ENCODE results near the gene EYA3.

The EYA3 gene, protein sequence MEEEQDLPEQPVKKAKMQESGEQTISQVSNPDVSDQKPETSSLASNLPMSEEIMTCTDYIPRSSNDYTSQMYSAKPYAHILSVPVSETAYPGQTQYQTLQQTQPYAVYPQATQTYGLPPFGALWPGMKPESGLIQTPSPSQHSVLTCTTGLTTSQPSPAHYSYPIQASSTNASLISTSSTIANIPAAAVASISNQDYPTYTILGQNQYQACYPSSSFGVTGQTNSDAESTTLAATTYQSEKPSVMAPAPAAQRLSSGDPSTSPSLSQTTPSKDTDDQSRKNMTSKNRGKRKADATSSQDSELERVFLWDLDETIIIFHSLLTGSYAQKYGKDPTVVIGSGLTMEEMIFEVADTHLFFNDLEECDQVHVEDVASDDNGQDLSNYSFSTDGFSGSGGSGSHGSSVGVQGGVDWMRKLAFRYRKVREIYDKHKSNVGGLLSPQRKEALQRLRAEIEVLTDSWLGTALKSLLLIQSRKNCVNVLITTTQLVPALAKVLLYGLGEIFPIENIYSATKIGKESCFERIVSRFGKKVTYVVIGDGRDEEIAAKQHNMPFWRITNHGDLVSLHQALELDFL

GRCh38 chr1:28088168-28088961, at the start of gene EYA3:
TSS of gene EYA3 (minus strand) at chr1:28088610. CDS start at chr1:28058026, 30,584 bp downstream.
- peak; percentile 96 for DNase-seq (ENCODE audit: low read depth)

- no peak for DNase-seq (ENCODE audit: low read depth)
These were observed 48.7 kb upstream of the EYA3 start for GRCh38 chr1:28136922-28137613.

DNA sequence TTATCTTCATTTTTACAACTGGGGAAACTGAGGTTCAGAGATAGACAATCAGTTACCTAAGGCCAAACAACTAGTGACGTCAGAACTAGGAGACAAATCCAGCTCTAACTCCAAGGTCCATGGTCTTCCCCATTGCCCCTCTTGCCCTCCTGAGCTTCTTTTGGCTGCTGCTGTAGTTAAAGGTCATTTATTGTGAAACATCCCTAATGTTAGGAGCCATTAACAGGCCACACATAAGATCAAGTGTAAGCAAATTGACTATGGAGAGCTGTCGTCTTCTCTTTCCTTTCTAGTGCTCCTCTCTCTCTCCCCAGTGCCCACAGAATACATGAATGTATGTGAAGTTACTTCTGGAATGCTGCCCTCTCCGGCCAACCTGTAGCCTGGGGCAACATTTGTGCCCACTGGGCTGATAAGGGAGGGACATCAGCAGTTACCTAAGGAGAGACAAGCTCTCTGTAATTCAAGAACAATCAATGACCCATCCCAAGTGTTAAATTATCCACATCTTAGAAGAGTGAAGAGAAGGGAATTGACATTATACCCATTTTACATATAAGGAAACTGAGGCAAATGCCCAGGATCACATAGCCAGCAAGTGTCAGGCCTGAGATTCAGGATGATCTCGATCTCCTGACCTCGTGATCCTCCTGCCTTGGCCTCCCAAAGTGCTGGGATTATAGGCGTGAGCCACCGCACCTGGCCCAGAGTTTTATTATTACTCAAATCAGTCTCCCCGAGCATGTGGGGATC, 47.9 kb upstream of the EYA3 start:
- DNase-seq (ENCODE audit: low read depth), result no peak

DNA sequence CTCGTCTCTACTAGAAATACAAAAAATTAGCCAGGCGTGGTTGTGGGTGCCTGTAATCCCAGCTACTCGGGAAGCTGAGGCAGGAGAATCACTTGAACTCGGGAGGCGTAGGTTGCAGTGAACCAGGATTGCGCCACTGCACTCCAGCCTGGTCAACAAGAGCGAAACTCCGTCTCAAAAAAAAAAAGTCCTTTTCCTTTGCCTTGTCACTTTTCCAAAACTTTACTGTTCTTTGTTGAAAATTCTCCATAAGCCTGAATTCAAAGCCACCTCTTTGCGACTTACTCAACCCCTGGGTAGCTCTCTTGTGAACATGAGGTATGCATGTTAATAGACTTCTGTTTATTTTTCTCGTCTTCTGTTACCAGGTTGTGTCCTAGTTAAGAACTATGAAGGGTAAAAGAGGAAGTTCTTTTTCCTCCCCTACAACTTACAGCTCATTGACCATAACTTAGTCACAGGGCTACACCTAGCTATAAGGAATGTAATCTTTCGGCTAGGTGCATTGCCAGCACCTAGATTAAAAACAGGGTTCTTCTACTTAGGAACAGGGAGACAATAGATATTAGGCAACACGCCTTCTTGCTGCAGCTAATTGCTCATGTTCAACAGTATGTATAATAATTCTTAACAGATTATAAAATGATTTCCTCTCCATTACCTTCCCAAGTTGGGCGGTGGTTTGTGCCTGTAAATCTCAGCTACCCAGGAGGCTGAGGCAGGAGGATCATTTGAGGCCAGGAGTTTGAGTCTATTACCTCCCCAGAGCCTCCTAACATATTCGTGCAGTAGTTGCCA, 47.2 kb upstream of the EYA3 start:
- DNase-seq (ENCODE audit: low read depth), result no peak

- no peak for DNase-seq (ENCODE audit: low read depth)
These were observed 46.3 kb upstream of the EYA3 start for GRCh38 chr1:28134651-28135207.

DNA sequence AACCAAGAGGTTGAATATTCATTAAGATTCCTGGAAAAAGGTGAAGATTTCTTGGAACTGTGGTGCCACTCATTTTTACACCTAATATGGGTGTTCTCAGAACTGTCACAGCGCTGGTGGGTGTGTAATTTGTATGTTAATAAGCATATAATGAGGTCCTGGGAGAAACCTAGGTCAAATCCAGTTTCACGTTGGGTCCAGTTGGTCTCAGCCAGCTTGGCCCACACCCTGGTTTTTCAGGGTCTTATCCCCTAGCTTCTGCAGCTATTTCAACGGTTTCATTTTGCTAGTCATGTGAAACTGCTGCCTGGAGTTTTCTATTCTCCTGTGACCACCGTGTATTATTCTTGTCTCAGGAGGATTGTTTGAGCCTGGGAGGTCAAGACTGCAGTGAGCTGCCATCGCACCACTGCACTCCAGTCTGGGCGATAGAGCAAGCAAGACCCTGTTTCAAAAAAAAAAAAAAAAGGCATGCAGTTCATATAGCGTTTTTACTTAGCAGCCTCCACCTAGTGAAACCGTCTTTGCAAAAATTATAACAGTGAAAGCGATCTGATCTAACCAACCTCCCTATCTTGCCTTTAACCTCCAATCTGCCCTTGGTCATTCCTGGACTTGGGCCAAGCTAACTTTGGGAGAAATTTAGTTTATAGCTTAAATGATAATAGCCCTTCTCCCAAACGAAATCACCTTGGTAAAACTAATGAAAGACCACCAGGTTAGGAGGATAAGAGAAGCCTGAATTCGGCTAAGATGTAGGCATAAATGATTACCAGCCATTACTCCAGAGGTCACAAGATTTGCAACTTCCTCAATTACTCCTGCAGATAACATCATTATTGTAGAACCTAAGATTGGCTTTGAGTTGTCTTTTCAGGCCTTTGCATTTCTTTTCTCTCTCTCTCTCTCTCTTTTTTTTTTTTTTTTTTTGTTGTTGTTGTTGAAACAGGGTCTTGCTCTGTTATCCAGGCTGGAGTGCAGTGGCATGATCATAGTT, 44.1 kb upstream of the EYA3 start:
- no peak for DNase-seq (ENCODE audit: low read depth)

- no peak for DNase-seq (ENCODE audit: low read depth)
These were observed 42.5 kb upstream of the EYA3 start for GRCh38 chr1:28130901-28131300.

DNA sequence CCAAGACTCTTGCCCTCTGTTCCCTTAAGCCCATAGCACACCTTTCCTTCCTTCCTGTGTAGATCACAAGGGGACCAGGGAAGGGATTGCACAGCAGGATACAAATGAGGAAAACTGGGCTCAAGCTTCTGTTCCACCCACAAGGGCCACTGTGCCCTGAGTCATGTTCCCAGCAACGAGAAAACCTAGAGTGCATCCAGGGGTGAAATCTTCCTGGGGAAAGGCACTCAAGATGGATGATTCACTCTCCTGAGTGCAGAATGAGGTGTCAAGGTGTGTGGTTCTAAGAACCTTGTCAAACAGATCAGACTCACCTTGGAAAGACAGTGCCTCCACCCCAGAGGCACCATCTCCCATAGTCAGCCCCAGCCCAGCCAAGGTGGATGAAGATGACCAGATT, 40.7 kb upstream of the EYA3 start:
- DNase-seq (ENCODE audit: low read depth), result peak; percentile 40

GRCh38 chr1:28127617-28128257, 39.3 kb upstream of the EYA3 start:
- no peak for DNase-seq (ENCODE audit: low read depth)

DNA sequence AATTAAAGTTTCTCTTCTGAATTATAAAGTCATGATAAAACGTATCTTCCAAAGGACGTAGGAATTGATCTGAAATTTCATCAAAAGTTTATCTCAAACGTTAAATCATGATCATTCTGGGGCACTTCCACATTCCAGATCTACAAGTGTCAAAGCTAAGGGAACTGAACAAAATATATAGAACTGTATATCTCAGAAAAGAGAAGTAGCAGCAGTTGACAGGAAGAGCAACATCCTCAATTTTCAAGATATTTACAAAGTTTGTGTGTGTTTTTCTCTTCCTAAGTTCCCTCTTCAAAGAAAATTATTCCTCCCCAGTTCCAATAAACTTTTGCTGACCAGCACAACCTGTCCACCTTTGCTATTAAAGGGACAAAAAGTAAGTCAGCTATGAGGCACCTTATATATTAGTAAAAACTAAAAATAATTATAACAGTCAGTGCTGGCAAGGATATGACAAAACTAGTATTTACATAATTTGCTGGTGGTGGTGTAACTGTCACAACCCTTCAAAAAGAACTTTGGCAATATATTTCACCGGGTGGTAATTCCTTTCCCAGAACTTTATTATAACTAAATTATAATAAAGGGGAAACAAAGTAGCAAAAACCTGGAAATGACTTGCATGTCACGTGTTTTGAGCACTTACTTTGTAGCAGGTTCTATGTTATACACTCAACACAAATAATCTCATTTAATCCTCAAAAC, 38.5 kb upstream of the EYA3 start:
- DNase-seq (ENCODE audit: low read depth), result no peak

- no peak for DNase-seq (ENCODE audit: low read depth)
These were observed 37.8 kb upstream of the EYA3 start for GRCh38 chr1:28126212-28126611.

DNA sequence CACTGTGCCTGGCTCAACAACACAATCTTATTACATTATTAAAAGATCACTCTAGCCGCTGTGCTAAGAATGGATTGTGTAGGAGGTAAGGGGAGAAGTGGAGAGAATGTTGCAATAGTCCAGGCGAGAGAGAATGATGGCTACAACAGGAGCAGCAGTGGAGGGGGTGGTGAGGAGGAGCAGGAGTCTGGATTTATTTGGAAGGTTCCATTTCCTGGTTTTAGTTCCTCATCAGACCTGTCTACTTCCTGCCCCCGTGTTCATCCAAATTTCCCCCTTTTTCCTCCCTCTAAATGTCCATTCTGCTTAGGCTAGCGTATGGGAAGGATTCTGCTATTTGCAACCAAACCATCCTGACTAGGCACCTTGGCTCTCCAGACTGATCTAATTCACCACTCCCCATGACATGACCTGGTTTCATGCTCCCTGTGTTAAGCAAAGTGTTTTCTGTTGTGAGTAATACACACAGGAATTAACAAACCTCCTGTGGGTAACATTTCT, 35.1 kb upstream of the EYA3 start:
- DNase-seq (ENCODE audit: low read depth), result peak; percentile 66

DNA sequence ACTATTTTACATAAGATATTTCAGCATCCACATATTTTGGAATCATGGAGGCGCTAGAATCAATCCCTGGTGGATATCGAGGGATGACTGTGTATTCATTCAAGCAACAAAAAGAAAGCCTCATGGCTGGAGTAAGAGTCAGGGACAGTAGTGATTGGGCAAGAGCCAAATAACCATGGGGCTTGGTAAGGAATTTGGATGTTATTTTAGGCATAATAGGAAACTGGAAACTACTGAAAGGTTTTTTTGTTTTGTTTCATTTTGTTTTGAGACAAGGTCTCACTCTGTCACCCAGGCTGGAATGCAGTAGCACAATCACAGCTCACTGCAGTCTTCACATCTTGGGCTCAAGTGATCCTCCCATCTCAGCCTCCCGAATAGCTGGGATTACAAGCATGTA, 33.8 kb upstream of the EYA3 start:
- peak; percentile 60 for DNase-seq (ENCODE audit: low read depth)

- DNase-seq (ENCODE audit: low read depth), result no peak
These were observed 31.1 kb upstream of the EYA3 start for GRCh38 chr1:28119556-28119955.

DNA sequence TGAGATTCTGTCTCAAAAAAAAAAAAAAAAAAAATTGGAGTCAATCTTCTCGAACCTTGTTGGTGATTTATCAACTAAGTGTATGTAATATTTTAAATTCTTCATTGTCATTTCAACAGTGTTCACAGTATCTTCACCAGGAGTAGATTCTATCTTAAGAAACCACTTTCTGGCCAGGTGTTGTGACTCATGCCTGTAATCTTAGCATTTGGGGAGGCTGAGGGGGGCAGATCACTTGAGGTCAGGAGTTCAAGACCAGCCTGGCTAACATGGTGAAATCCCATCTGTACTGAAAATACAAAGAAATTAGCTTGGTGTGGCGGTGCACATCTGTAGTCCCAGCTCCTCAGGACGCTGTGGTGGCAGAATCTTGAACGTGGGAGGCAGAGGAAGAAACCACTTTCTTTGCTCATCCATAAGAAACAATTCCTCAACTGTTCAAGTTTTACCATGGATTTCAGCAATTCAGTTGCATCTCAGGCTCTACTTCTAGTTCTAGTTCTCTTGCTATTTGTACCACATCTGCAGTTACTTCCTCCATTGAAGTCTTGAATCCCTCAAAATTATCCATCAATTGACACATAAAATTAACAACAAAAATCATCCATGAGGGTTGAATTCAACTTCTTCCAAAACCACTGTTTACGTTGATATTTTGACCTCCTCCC, 30.4 kb upstream of the EYA3 start:
- DNase-seq (ENCODE audit: low read depth), result no peak

GRCh38 chr1:28115267-28115666, 26.9 kb upstream of the EYA3 start:
- DNase-seq (ENCODE audit: low read depth), result no peak

GRCh38 chr1:28114844-28115243, 26.4 kb upstream of the EYA3 start:
- no peak for DNase-seq (ENCODE audit: low read depth)

All from fibroblast of gingiva (primary cell).